ENCODE data around the gene NADSYN1. TPM values are rescaled to one million over a fixed set of nuclear protein-coding genes. Genes with fewer than 3 reads are reported as not detected.

The NADSYN1 gene
- total RNA-seq, 1 donor from 2014 or later = 66.7 TPM

GRCh38 chr11:71423181-71423790 lies 29.7 kb upstream of the NADSYN1 start:
- H3K27me3 ChIP-seq (ENCODE audit: control insufficient read depth, insufficient read depth, low read length) = peaks cover 3% of the 10 kb centered on the region
- no peaks in the 10 kb centered on the region for H3K36me3 ChIP-seq (ENCODE audit: control insufficient read depth, insufficient read depth, low read length)
- DNase-seq (ENCODE audit: low read depth) = no peak
- TF ChIP-seq CTCF (IDR thresholded peaks at IDR 0.05; ENCODE audit: insufficient read depth, low read length, poor library complexity, severe bottlenecking) = no peak
- H3K4me3 ChIP-seq (ENCODE audit: low read depth, low read length) = no peak overlapping the region

GRCh38 chr11:71425409-71425808 lies 27.6 kb upstream of the NADSYN1 start:
- Histone ChIP-seq H3K4me3 (ENCODE audit: low read depth, low read length) (no peak overlapping the region), H3K36me3 (ENCODE audit: control insufficient read depth, insufficient read depth, low read length) (no peaks in the 10 kb centered on the region), H3K27me3 (ENCODE audit: control insufficient read depth, insufficient read depth, low read length) (no peaks in the 10 kb centered on the region)
- no peak for DNase-seq (ENCODE audit: low read depth)
- peak; percentile 9 for TF ChIP-seq CTCF (IDR thresholded peaks at IDR 0.05; ENCODE audit: insufficient read depth, low read length, poor library complexity, severe bottlenecking)

GRCh38 chr11:71425860-71426259 lies 27.1 kb upstream of the NADSYN1 start:
- Histone ChIP-seq H3K36me3 (ENCODE audit: control insufficient read depth, insufficient read depth, low read length) (no peaks in the 10 kb centered on the region), H3K4me3 (ENCODE audit: low read depth, low read length) (no peak overlapping the region), H3K27me3 (ENCODE audit: control insufficient read depth, insufficient read depth, low read length) (no peaks in the 10 kb centered on the region)
- peak; percentile 37 for DNase-seq (ENCODE audit: low read depth)
- TF ChIP-seq CTCF (IDR thresholded peaks at IDR 0.05; ENCODE audit: insufficient read depth, low read length, poor library complexity, severe bottlenecking) = no peak

GRCh38 chr11:71426413-71426812 lies 26.6 kb upstream of the NADSYN1 start:
- no peak overlapping the region for H3K4me3 ChIP-seq (ENCODE audit: low read depth, low read length)
- no peak for DNase-seq (ENCODE audit: low read depth)
- no peaks in the 10 kb centered on the region for H3K27me3 ChIP-seq (ENCODE audit: control insufficient read depth, insufficient read depth, low read length)
- H3K36me3 ChIP-seq (ENCODE audit: control insufficient read depth, insufficient read depth, low read length) = no peaks in the 10 kb centered on the region
- no peak for TF ChIP-seq CTCF (IDR thresholded peaks at IDR 0.05; ENCODE audit: insufficient read depth, low read length, poor library complexity, severe bottlenecking)

- Histone ChIP-seq H3K27me3 (ENCODE audit: control insufficient read depth, insufficient read depth, low read length) (no peaks in the 10 kb centered on the region), H3K36me3 (ENCODE audit: control insufficient read depth, insufficient read depth, low read length) (no peaks in the 10 kb centered on the region), H3K4me3 (ENCODE audit: low read depth, low read length) (no peak overlapping the region)
- TF ChIP-seq CTCF (IDR thresholded peaks at IDR 0.05; ENCODE audit: insufficient read depth, low read length, poor library complexity, severe bottlenecking) = no peak
- DNase-seq (ENCODE audit: low read depth) = no peak
These were observed 24.1 kb upstream of the NADSYN1 start for GRCh38 chr11:71428861-71429435.

GRCh38 chr11:71429701-71430100 lies 23.3 kb upstream of the NADSYN1 start:
- no peak overlapping the region for H3K4me3 ChIP-seq (ENCODE audit: low read depth, low read length)
- TF ChIP-seq CTCF (IDR thresholded peaks at IDR 0.05; ENCODE audit: insufficient read depth, low read length, poor library complexity, severe bottlenecking) = no peak
- DNase-seq (ENCODE audit: low read depth) = no peak
- H3K27me3 ChIP-seq (ENCODE audit: control insufficient read depth, insufficient read depth, low read length) = no peaks in the 10 kb centered on the region
- no peaks in the 10 kb centered on the region for H3K36me3 ChIP-seq (ENCODE audit: control insufficient read depth, insufficient read depth, low read length)
